Left lung (tissue), 10 donors: ENCODE measurements around the gene NKX6-2. TPM values are rescaled to one million over a fixed set of nuclear protein-coding genes. Genes with fewer than 3 reads are reported as not detected.
"Not testable (repeated sequence)": the region's sequence is repeated elsewhere in the genome, so short reads cannot be mapped to it uniquely, and the experiment has no call there.

Experiments used
- ATAC-seq: fragments of 200-7000 bp; cut with Tn5 transposase; one replicate; pipeline ENCODE4 v1.9.1; 2020; ENCODE audit warnings: moderate library complexity
- DNase-seq, 4 donors: peaks; one replicate each; pipeline ENCODE4 v3.0.0-alpha.2; 2013 to 2020
- H3K27ac ChIP-seq, 2 donors: fragments of 200-600 bp; sonication (generic) in 1 of 2; one replicate each; pipeline versions ENCODE4 v1.5.0 to v1.8.0; 2020 to 2021
- H3K27me3 ChIP-seq, 2 donors: fragments of 200-600 bp; sonication (generic) in 1 of 2; one replicate each; pipeline versions ENCODE4 v1.5.0 to v1.8.0; 2020 to 2021
- H3K36me3 ChIP-seq, 2 donors: fragments of 200-600 bp; sonication (generic) in 1 of 2; one replicate each; pipeline versions ENCODE4 v1.5.0 to v1.8.0; 2020 to 2021
- H3K4me1 ChIP-seq, 2 donors: fragments of 200-600 bp; one replicate each; pipeline ENCODE4 v1.8.0; 2021
- H3K4me3 ChIP-seq, 2 donors: fragments of 200-600 bp; sonication (generic) in 1 of 2; one replicate each; pipeline versions ENCODE4 v1.5.0 to v1.8.0; 2020 to 2021; ENCODE audit warnings: mild to moderate bottlenecking in 1 of 2
- H3K9me3 ChIP-seq, 2 donors: fragments of 200-600 bp; sonication (generic) in 1 of 2; one replicate each; pipeline versions ENCODE4 v1.5.0 to v1.8.0; 2020 to 2021
- intact Hi-C, 2 donors: fragments of 100-400 bp; cut with DNase I; formaldehyde crosslinking; loops; one replicate each; pipeline versions ENCODE4 v1.11.2 to v1.14.2; 2022
- polyA plus RNA-seq, 6 donors: library from polyadenylated mRNA; unstranded; fragments of 120-200 nt; gene quantifications; one replicate each; pipeline ENCODE4 v1.2.1, GENCODE V29; 2013; ENCODE audit not compliant: insufficient read length in 6 of 6
- total RNA-seq, 2 donors: library from RNA; stranded (reverse); fragmentation: NEBNext Ultra II Directional; extraction: Animal tissue kit (Norgen Biotek cat#: 25700); gene quantifications; one replicate each; pipeline ENCODE4 v1.2.1, GENCODE V29; 2021
- TF ChIP-seq, protein P1 (sequence below), 2 donors: fragments of 200-600 bp; sonication (generic) in 1 of 2; IDR thresholded peaks; one replicate each; pipeline versions ENCODE4 v1.5.0 to v1.8.0; 2021; ENCODE audit warnings: antibody characterized with exemption in 2 of 2
- donor health status: DM: no; HTN: yes; CAD: no.
- donor health status: DM: no; HTN: no; CAD: no.

Gene NKX6-2
- total and polyA plus RNA-seq, 8 donors = 4.5 to 6.5 (median 6.1) TPM; not detected in 2

DNA sequence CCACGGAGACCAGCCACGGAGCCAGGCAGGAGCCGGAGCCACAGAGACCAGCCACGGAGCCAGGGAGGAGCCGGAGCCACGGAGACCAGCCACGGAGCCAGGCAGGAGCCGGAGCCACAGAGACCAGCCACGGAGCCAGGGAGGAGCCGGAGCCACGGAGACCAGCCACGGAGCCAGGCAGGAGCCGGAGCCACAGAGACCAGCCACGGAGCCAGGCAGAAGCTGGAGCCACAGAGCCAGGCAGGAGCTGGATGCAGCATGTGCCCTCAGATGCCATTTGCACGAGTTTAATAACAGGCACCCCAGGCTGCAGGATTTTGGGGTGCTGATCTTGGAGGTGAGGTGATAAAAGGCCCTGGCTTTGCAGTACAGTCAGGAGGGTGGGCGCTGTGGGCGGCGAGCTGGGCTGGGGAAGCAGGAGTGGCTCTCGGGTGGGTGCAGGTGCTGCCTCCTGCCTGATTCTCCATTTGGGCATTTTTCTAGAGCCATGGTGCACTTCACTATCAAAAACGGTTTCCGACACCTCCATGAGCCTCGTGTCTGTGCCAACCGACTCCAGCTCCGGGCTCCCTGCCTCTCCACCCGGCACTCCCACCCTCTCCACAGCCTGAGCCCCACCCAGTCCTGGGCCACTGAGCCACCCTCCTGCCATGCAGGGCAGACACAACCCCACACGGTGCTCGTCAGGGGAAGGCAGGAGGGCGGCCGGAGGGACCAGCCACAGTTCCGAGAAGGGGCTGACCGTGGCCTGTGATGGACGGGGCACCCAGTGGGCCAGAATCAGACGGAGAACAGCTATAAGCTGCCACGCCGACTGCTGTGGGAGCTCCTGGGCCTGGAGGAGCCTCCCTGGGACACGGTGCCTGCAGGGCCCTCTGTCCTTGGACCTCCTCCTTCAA lies 40.8 kb upstream of the NKX6-2 start:
- Histone ChIP-seq H3K27ac (no peak overlapping the region), H3K36me3 (no peaks in the 10 kb centered on the region), H3K9me3 (peaks cover 0 to 2% of the 10 kb centered on the region in 2 donors), H3K4me3 (no peak overlapping the region), H3K4me1 (no peaks in the 10 kb centered on the region), H3K27me3 (peaks cover 0 to 14% of the 10 kb centered on the region in 2 donors)
- no peak for ATAC-seq
- TF ChIP-seq, protein P1, sequence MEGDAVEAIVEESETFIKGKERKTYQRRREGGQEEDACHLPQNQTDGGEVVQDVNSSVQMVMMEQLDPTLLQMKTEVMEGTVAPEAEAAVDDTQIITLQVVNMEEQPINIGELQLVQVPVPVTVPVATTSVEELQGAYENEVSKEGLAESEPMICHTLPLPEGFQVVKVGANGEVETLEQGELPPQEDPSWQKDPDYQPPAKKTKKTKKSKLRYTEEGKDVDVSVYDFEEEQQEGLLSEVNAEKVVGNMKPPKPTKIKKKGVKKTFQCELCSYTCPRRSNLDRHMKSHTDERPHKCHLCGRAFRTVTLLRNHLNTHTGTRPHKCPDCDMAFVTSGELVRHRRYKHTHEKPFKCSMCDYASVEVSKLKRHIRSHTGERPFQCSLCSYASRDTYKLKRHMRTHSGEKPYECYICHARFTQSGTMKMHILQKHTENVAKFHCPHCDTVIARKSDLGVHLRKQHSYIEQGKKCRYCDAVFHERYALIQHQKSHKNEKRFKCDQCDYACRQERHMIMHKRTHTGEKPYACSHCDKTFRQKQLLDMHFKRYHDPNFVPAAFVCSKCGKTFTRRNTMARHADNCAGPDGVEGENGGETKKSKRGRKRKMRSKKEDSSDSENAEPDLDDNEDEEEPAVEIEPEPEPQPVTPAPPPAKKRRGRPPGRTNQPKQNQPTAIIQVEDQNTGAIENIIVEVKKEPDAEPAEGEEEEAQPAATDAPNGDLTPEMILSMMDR (IDR thresholded peaks at IDR 0.05) = no peak
- DNase-seq = peak in 1 of 4 donors; percentile 62
- intact Hi-C loops = no loop called here

DNA sequence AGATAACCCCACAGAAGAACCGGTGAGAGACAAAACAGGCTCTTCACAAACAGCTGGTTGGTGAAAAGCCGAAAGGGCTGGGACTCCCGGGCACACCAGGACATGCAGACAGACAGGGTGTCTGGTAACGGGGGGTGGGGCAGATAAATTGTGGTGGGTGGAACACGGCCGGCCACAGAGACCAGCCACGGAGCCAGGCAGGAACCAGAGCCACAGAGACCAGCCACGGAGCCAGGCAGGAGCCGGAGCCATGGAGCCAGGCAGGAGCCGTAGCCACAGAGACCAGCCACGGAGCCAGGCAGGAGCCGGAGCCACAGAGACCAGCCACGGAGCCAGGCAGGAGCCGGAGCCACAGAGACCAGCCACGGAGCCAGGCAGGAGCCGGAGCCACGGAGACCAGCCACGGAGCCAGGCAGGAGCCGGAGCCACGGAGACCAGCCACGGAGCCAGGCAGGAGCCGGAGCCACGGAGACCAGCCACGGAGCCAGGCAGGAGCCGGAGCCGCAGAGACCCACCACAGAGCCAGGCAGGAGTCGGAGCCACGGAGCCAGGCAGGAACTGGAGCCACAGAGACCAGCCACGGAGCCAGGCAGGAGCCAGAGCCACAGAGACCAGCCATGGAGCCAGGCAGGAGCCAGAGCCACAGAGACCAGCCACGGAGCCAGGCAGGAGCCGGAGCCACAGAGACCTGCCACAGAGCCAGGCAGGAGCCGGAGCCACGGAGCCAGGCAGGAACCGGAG lies 40.0 kb upstream of the NKX6-2 start:
- H3K4me3 ChIP-seq, H3K36me3 ChIP-seq, intact Hi-C loops, H3K9me3 ChIP-seq, H3K27ac ChIP-seq, H3K4me1 ChIP-seq, ATAC-seq, H3K27me3 ChIP-seq: not testable (repeated sequence)
- peak in 1 of 4 donors; percentile 20 for DNase-seq

DNA sequence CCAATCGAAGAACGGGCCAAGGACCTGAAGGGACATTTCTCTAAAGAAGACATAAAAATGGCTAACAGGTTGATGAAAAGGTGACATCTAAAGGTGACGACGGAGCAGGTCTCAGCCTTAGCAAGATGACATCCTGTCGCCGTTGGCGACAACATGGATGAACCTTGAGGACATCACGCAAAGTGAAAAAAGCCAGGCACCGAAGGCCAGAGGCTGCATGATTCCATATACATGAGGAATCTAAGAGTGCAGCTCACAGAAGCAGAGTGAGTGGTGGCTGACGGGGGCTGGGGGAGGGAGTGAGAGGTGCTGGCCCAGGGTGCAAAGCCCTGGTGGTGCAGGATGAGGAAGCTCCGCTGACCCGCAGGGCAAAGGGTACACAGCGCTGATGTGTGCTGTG lies 34.1 kb upstream of the NKX6-2 start:
- TF ChIP-seq, protein P1 (IDR thresholded peaks at IDR 0.05) = no peak
- intact Hi-C loops = no loop called here

DNA sequence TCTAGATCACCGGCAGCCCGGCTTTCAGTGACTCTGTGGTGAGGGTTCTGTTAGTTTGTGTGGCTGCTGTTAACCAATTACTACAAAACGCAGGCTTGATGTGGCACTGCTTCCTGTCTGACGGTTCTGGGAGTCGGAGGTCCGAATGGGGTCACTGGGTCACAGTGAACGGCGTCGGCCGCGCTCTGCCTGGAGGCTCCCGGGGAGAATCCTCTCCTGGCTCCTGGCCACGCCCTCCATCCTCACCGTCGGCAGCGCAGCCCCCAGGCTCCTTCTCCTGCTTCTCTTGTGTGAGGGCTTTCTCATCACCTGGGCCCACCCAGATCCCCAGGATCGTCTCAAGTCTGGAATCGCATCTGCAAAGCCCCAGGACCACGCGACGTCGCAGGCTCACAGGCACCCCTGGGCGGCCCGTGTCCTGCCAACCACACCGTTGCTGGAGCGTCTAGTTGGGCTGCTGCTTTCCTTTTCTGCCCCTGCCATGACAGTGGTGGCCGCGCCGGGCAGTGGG lies 31.8 kb upstream of the NKX6-2 start:
- DNase-seq (peak in 1 of 4 donors; percentile 67), ATAC-seq (no peak)
- H3K27ac ChIP-seq = no peak overlapping the region
- no peak overlapping the region for H3K4me3 ChIP-seq
- TF ChIP-seq, protein P1 (IDR thresholded peaks at IDR 0.05) = no peak
- H3K27me3 ChIP-seq = peaks cover 0 to 57% of the 10 kb centered on the region in 2 donors
- no peaks in the 10 kb centered on the region for H3K4me1 ChIP-seq
- H3K36me3 ChIP-seq = no peaks in the 10 kb centered on the region
- intact Hi-C loops = no loop called here
- H3K9me3 ChIP-seq = no peaks in the 10 kb centered on the region

More for the DNA sequence above, 34.1 kb upstream of the NKX6-2 start:
- no peaks in the 10 kb centered on the region for H3K36me3 ChIP-seq
- no peak overlapping the region for H3K4me3 ChIP-seq
- no peaks in the 10 kb centered on the region for H3K4me1 ChIP-seq
- ATAC-seq = no peak
- H3K27me3 ChIP-seq = peaks cover 0 to 37% of the 10 kb centered on the region in 2 donors
- H3K9me3 ChIP-seq = no peaks in the 10 kb centered on the region
- DNase-seq = peak in 1 of 4 donors; percentile 52
- H3K27ac ChIP-seq = no peak overlapping the region

DNA sequence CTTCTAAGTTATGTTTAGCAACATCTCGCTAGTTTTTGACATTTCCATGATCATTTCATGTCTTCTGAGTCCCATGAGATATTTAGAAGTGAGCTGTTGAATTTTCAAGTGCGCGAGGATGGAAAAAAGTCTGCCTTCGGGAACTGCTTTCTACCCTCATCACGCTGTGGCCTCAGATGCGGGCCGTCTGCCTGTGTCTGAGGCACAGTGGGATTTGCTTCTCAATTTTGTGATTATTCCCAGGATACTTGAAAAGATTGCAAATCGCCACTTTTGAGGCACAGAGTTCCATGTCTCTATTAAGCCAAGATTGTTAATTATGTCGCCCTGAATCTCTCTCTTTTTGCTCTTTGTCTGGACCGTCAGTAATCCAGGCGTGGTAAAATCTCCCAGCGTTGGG lies 30.8 kb upstream of the NKX6-2 start:
- H3K4me1 ChIP-seq = no peaks in the 10 kb centered on the region
- intact Hi-C loops = no loop called here
- no peak overlapping the region for H3K4me3 ChIP-seq
- ATAC-seq = no peak
- peaks cover 0 to 67% of the 10 kb centered on the region in 2 donors for H3K27me3 ChIP-seq
- no peak overlapping the region for H3K27ac ChIP-seq
- H3K9me3 ChIP-seq = no peaks in the 10 kb centered on the region
- no peaks in the 10 kb centered on the region for H3K36me3 ChIP-seq
- peak in 1 of 4 donors; percentile 8 for DNase-seq
- TF ChIP-seq, protein P1 (IDR thresholded peaks at IDR 0.05) = no peak
